ENCODE data around the gene SLC30A2.

The SLC30A2 gene

DNA sequence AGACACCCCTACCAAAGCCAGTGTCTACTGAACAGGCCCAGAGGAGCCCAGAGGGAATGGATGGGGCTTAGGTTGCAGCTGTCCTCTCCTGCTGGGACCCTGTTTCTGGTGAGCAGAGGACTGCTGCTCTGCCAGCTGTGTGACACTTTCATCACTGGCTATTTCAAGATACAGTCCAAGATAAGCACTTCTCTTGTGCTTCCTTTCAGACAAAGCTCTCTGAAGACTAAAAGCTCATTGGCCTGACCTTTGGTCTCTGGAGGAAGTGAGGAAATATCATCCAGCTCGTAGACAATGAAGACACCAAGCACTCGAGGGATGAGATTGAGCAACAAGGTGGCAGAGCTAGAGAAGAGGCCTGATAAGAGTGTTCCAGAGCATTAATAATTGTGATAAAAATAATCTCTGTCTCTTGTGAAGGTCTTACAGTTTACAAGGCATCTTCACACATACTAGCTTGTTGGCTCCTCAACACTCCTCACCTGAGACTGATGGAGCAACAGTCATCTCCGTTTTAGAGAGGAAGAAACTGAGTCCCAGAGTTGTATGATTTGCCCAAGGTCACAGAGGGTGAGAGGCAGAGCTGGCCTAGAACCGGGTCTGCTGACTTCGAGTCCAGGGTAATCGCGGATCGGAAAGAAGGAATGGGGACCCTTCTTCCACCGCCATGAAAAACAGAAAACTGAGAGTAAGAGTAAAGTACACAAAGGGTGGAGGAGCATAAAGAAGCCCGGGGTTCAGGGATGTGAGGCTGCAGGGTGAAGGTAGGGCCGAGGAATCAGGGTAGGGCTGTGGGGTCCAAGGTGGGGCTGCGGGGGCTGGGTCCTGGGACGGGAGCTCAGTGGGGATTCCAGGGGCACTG lies 48.7 kb downstream of the SLC30A2 start:
- DNase-seq (ENCODE audit: low spot score) = peak; percentile 68

GRCh38 chr1:25994402-25995150 lies 51.3 kb downstream of the SLC30A2 start:
- DNase-seq (ENCODE audit: low spot score) = no peak

DNA sequence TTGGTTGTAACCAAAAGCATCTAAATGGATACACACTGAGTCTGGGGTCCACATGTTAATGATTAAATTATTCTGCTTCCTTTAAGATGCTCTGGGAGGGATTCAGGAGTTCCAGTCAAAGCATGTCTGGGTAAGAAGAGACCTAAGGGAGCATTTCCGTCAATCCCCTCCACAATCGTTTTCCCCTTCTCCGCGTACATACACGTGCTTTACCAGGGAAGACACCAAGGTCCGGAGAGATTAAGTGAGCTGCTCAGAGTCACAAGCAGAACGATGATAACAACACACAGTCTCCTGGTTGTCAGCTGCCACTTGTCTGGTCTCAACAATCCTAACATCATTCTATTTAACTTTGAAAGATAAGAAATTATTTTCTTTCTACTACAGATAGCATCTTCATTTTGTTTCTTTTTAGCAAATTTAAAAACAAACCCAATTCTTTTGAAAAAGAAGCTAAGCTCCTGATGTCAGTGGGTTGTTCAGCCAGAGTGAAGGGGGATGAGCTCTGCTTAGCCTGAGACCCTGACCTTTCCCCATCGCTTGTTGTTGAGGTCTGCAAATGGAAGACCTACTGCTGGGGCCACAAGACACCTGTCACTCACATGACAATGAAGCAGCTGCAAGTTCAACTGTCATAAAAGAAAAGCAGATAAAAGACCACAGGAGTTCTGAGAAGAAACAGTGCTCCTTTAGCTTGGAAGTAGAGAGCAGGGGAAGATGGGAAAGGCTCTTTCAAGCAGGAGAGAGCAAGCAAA lies 52.5 kb downstream of the SLC30A2 start:
- no peak for DNase-seq (ENCODE audit: low spot score)

DNA sequence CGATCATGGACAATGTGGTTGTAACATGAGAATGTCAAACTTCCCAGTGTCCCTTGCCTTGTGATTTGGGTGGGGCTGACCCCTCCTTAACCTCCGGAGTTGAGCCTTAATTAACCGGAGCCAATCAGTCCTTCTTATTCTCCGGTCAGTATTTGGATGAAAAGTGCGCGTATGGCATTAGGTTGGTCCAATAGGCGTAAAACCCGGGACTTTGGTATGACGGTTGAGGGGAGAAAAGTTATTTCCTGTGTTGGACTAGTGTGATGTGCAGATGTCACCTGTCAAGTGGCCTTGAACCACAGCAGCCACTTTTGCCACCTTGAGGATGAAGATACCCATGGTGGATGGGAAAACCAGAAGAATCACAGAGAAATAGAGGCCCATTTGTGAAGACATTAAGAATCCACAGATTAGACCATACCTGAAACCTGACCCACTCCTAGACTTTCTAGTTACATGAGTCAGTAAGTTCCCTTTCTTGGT lies 53.2 kb downstream of the SLC30A2 start:
- DNase-seq (ENCODE audit: low spot score) = no peak

- DNase-seq (ENCODE audit: low spot score) = no peak
These were observed 53.8 kb downstream of the SLC30A2 start for GRCh38 chr1:25991937-25992688.

DNA sequence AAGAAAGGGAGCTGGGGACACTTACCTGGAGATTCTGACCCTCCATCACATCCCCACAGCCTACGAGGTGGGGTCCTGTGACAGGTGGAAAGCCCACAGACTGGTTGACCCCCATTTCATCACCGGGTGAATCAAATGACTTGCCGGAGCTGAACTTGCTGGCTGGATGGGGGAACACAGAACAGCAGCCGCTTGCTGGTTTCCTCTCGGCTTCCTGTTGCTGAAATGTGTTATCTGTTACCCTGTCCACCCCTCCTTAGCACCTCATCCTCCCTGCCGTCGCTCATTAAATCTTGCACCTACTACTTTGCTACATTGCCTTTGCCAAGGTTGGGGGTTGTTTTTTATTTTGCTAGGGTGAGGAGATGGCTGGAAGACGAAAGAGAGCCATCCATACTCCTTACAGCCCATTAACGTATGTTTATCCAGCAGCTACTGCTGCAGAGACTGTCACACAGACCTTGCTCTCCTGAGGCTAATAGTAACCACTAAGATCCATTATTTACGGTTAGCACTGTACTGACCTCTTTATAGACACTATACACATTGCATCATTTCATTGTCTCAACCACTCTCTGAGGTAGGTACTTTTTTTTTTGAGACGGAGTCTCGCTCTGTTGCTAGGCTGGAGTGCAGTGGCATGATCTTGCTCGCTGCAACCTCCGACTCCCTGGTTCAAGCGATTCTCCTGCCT lies 55.1 kb downstream of the SLC30A2 start:
- DNase-seq (ENCODE audit: low spot score) = no peak

- no peak for DNase-seq (ENCODE audit: low spot score)
These were observed 55.7 kb downstream of the SLC30A2 start for GRCh38 chr1:25990251-25990650.

- DNase-seq (ENCODE audit: low spot score) = no peak
These were observed 56.3 kb downstream of the SLC30A2 start for GRCh38 chr1:25989440-25990234.

GRCh38 chr1:25987951-25988350 lies 58.0 kb downstream of the SLC30A2 start:
- no peak for DNase-seq (ENCODE audit: low spot score)
